GM18508 (cell line): ENCODE results near the gene PLEKHH2.
"Not testable (repeated sequence)": the region's sequence is repeated elsewhere in the genome, so short reads cannot be mapped to it uniquely, and the experiment has no call there.

Experiments used
- ATAC-seq: cut with Tn5 transposase; IDR thresholded peaks from one replicate; pipeline ENCODE4 v1.9.1; 2021; ENCODE audit warnings: moderate number of reproducible peaks; ENCODE audit not compliant: insufficient read depth, unreplicated experiment

PLEKHH2 gene

DNA sequence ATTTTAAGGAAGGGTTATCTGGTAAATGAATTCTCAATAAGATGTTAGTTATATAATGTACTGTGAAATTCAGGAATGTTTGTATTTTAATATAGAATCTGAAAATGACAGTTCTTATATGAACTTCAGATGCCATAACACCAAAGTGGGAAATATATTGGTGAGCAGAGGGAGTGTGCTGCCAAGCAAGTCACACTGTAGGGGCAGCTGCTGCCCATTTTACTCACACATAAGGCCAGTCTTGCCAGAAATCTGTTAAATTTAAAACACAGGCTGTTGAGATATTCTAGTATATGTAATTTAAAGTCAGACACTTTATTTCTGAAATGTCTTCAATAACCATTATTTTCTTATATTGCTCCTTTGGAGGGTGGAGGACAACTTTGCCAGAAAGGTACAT lies 73.8 kb downstream of the PLEKHH2 start:
- ATAC-seq = no peak

DNA sequence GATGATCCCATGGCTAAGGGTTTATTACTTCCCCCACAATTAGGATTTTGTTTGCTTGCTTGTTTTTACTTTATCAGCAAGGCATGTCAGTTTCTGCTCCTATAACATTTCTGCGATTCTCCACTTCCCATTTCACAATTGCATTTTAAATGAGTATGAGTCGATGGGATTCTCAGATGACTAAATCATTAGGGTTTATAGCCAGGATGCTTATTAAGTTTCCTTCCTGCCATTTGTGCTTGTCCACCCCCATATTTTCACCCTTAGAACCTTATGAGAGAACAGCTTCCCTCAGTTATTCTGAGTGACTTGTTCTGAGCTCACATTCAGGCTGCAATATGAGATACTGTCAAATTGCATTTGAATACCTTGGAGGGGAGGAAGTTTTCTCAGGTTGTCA lies 77.1 kb downstream of the PLEKHH2 start:
- ATAC-seq = no peak

DNA sequence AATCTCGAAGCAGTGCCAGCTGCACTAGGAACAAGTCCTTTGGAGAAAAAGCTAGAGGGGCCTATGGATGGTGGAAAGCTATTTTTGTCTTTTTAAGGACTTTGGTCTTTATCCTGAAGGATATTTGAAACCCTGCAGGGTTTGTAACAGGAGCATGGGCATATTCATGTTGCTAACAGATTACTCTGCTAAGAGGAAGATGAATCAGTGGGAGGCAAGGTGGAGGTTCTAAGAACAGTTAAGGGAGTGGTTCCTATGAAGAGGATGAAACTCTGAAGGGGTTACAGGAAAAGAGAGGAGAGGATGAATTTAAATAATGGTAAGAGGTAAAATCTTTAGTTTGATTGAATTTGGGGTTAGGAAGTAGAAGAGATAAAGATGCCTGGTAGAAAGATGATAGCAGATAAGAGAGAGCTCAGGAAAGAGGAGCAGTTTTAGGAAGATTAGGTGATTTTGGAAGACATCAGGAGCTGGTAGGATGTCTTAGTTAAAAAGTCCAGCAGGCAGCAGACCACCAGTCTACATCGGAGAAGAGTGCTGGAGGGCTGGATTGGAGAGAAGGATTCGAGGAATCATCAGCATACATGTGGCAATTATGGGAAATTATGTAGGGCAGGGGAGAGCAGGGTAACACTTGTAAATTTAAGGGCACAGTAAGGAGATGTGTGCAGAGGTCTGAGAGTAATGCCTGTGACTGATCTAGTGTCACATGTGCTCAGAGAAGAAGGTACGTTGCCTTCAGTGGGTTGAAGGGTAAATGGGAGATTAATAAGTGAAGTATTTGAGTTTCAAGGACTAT lies 78.4 kb downstream of the PLEKHH2 start:
- no peak for ATAC-seq

DNA sequence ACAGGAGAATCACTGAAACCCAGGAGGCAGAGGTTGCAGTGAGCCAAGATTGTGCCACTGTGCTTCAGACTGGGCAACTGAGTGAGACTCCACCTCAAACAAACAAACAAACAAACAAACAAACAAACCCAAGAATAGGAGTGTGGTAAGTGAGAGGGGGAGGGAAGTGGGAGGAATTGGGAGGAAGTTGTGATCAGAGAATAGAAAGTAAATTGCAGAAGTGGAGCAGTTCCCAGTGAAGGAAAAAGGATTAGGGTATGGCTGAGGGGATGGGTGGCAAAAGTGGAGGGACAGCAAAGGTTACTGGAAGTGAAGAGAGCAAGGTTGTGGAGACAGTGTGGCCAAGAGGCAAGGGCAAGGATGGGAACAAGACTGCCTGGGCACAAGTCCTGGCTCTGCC lies 80.3 kb downstream of the PLEKHH2 start:
- no peak for ATAC-seq

DNA sequence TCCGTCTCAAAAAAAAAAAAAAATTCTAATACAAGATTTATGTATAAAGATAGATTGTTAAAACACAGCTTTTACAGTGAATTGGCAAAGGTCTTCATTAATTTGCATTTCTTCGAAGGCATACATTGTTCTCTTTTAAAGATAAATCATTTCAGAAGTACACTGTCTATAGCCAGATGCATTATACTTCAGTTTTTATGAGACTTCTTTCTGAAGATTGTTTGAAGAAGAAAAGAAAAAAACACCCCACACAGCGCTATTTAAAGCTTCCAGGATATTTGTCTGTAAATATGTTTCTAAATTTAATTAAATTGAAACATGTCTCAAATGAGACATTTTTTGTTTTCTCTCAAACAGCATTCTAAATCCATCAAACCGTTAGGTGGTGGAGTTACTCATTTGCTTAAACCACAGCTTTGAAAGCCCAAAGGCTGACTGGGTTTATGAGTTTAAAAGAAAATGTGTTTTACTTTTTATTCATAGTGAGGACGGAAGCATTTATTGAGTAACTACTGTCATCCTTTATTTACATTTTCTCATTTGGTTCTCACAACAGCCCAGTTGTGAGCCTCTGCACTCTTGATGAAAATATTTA lies 81.6 kb downstream of the PLEKHH2 start:
- ATAC-seq = peak; percentile 61

DNA sequence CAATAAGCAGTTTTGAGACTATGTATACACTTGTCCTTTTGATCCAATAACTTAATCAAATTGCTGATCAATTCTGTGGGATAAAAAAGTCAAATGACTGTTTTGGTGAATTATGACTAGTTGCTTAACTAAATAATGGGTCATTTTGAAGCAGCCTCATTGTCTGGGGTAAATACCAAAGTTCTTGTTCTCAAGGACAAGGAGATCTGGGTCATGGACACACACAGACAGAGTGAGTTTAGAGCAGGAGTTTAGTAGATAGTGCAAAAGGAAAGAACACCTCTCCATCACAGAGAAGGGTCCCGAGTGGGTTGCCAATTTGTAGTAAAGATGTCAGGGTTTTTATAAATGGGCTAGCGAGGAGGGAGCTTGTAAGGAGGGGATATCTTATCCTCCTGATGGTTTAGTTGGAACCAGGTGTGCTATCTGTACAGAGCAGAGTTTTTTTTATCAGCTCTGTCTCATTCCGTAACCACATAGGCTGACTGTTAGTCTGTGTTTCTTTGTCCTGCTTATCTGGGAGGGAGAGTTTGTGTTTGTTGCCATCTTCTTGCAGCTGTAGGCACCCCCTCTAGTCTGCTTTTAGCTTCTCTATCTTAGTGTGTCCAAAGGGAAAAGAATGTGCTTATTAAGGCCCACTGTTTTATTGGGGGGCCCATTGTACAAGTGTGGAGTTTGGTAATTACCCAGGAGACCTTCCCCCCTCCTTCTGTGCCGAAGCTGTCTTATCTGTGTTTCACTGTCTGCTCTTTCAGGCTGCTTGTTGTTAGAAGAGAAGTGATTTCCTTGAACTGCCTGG lies 87.9 kb downstream of the PLEKHH2 start:
- no peak for ATAC-seq

DNA sequence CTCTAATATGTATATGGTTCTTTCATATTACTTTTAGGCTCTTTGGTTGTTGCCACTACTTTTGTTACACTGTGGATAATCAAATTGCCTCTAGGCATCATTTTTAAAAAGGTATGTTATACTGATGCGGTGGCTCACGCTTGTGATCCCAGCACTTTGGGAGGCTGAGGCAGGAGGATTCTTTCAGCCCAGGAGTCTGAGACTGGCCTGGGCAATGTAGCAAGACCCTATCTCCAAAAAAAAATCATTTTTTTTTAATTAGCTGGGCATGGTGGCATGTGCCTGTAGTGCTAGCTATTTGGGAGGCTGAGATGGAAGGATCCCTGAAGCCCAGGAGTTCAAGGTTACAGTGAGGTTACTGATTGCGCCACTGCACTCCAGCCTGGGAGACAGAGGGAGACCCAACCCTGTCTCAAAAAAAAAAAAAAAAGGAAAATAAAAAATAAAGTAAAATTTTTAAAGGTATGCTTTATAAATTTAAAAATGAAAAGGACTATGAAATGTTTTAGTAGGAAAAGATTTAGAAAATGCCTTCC lies 88.7 kb downstream of the PLEKHH2 start:
- no peak for ATAC-seq

DNA sequence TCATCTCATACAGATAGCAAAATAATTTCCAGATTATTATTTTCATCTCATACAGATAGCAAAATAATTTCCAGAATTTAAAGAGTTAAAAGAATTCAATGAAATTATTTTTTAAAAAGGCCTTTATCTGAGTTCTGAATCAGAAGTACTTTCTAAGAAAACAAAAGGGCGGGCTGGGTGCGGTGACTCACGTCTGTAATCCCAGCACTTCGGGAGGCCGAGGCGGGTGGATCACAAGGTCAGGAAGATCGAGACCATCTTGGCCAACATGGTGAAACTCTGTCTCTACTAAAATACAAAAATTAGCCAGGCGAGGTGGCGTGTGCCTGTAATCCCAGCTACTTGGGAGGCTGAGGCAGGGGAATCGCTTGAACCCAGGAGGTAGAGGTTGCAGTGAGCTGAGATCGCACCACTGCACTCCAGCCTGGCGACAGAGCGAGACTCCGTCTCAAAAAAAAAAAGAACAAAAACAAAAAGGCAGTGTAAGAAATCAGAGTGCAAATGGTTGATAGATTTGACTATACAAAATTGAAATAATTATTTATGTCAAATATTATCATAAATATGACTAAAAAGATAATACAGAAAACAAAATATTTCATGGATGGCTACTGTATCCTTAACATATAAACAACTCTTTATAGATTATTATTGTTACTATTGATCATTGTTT lies 90.0 kb downstream of the PLEKHH2 start:
- not testable (repeated sequence) for ATAC-seq

DNA sequence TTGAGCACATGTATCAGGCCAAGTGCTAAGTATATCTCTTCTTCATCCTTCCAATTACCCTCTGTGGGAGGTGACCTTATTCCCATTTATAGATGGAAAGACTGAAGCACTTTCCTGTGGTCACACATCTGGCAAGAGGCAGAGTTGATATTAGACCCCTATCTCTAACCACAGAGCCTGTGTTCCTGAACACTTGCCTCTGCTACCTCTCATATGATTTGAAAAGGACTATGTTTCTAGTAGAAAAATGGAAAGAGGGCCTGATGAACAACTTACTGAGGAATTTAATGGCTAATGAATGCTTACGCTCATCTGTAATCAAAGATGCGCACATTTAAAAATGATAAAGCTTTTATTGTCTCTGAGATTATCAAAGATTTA lies 90.6 kb downstream of the PLEKHH2 start:
- ATAC-seq = no peak

DNA sequence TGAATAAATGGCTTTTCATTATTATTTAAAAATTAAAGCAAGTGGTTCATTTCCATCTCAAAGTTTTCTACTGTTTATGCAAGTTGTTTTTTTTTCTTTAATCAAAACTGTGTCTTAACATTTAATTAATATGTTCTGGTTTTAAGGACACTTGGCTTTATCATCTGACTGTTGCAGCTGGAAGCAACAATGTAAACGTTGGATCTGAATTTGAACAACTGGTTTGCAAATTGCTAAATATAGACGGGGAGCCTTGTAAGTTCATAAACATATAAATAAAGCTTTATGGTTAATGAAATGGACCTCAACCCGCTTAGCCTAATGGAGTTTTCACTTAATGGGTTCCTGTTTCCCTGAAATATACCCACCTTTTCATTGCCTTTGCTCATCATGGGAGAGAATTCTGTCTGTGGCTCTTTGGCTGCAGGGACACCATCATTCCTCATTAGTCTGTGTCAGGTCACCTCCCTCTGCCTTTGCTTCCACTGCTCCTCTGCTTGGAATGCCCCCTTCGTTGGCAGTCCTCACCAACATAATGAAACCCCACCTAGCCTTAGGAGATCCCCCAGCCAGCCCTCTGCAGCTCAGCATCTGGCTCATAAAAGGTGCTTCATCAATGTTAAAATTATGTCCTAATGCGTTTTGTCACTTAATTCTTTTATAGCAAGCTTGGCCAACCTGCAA lies 92.6 kb downstream of the PLEKHH2 start:
- no peak for ATAC-seq

DNA sequence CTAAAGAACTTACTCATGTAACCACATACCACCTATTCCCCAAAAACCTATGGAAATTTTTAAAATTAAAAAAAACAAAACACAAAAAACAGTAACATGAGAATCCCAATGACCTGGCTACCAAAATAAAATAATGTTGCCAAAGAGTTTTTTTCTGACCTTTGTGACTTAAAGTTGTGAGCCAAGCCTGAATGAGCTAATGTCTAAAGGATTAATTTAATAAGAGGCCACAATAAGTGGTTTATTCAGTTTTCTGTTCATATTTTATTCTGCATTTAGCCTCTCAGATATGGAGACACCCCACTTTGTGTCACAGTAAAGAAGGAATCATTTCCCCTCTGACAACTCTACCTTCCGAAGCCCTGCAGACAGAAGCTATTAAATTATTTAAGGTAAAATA lies 94.2 kb downstream of the PLEKHH2 start:
- no peak for ATAC-seq

DNA sequence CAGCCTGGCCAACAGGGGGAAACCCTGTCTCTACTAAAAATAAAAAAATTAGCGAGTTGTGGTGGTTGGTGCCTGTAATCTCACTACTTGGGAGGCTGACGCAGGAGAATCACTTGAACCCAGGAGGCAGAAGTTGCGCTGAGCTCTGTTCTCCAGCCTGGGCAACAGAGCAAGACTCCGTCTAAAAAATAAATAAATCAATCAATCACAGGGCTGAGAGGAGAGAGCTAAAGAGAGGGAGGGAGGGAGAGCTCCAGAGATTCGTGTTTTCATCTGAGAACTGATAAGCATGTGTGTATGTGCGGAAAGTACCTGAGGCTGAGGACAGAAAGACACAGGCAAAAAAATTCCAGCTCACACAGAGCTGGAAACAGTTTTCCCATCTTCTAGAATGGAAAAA lies 99.6 kb downstream of the PLEKHH2 start:
- no peak for ATAC-seq

DNA sequence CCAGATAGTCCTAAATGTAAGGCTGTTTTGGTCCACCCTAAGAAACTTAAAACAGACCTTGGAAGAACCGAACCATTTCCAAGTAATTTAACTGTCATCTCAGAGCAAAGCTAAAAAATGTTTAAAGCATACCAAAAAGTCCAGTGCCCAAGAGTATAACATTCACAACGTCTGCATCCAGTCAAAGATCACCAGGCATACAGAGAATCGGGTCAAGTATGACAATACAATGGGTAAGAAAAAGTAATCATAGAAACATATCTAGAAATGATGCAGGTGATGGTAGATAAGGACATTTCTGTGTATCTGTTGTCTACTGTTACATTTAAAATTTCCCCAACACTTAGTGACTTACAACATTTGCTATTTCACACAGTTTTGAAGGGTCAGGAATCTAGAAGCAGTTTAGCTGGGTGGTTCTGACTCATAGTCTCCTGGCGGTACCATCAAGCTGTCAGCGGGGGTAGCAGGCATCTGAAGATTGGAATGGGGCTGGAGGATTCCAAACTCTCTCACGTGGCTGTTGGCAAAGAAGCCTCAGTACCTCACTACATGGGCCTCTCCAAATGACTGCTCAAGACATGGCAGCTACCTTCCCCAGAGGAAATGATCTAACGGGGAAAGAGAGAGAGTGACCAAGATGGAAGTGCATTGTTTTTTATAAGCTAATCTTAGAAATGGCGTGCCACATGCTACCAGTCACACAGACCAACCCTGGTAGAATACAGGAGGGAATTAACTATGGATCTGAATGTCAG lies 100.2 kb downstream of the PLEKHH2 start:
- no peak for ATAC-seq

DNA sequence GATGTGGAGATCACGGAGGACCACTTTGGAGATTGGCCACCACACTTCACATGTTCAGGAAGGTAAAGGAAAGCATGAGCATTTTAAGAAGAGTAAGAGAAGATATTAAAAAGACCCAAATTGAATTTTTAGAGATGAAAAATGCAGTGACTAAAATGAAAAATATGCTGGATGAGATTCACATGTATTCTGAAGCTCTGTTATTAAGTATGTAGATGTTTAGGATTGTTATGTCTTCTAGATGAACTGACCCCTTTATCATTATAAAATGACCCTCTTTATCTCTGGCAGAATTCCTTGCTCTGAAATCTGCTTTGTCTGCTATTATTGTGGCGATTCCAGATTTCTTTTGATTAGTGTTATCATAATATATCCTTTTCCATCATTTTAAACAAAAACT lies 100.8 kb downstream of the PLEKHH2 start:
- no peak for ATAC-seq

DNA sequence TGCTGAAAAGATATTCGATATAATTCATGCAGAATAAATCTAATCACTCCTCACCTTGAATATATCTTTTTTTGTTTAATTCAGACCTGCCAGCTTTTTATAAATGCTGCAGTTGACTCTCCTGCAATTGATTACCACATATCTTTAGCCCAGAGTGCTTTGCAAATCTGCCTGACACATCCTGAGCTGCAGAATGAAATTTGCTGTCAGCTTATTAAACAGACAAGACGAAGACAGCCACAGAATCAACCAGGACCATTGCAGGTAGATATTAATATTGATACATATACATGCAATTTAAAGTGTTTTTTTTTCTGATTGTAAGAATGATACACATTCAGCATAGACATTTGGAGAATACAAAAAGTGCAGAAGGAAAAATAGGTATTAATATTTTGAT lies 101.2 kb downstream of the PLEKHH2 start:
- ATAC-seq = no peak

DNA sequence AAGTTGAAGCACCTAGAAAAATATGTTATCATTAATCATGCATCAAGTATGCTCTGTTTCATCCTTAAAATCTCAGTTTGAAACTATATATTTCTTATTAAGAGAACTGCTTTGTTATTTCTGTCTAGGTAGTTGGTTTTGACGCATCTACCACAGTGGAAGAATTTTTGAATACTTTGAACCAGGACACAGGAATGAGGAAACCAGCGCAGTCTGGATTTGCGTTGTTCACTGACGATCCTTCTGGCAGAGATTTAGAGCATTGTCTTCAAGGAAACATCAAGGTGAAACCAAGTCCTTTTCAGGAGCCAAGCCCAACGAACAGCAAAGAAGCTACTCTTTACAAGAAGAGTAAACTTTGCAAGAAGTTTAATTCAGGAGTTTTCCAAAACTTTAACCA lies 106.6 kb downstream of the PLEKHH2 start:
- no peak for ATAC-seq

DNA sequence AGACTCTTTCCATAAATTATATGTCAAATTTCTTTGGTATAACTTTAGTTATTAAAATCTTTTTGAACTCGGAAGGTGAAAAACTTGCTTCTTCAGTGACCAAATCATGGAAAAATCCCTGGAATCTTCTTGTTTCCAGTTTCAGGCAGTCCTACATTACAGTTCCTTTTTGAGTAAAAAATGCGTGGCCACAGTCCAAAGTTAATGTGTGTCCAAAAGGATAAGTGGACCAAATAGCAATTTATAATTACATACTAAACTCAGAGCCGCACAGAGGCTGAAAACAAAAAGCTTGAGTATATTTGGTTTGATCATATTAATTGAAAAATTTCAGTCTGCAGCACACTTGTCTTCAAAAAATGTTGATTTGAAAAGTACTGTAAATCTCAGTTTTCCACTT lies 108.4 kb downstream of the PLEKHH2 start:
- ATAC-seq = no peak

DNA sequence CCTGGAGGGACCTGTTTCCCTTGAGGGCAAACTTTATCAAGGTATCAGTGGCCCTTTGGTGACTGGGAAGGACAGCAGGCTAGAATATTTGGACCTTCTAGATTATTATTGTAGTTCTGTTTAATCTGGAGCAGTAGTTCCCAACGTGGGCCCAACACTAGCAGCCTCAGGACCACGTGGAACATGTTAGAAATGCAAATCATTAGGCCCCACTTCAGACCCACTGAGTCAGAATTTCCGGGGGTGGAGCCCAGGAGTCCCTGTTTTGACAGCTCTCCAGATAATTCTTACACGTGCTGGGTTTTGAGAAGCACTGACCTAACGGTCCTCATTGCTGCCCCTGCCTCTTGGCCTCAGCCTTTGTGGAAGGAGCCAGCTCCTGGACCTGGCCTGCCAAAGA lies 111.3 kb downstream of the PLEKHH2 start:
- no peak for ATAC-seq

DNA sequence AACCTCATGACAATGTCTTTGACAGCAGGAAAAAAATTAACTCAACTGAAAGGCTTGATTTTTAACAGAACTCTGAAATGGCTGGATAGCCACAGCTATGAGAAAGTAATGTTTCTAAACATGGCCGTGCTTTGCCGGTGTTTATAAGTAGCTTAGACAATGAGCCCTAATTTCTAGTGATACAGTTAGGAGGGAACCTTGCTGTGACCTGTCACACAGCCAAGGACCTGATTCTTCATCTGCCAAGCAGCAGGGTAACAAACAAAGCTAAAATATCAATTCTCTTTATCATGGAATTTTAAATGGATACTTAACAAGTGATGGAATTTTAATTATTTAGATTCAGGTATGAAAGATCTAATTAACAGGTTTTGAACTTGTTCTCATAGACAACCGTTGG lies 112.5 kb downstream of the PLEKHH2 start:
- ATAC-seq = no peak
